ENCODE results near the gene SLITRK2.
A peak's percentile ranks its signal among the peaks of the same experiment; 100 is the strongest.

Gene SLITRK2

DNA sequence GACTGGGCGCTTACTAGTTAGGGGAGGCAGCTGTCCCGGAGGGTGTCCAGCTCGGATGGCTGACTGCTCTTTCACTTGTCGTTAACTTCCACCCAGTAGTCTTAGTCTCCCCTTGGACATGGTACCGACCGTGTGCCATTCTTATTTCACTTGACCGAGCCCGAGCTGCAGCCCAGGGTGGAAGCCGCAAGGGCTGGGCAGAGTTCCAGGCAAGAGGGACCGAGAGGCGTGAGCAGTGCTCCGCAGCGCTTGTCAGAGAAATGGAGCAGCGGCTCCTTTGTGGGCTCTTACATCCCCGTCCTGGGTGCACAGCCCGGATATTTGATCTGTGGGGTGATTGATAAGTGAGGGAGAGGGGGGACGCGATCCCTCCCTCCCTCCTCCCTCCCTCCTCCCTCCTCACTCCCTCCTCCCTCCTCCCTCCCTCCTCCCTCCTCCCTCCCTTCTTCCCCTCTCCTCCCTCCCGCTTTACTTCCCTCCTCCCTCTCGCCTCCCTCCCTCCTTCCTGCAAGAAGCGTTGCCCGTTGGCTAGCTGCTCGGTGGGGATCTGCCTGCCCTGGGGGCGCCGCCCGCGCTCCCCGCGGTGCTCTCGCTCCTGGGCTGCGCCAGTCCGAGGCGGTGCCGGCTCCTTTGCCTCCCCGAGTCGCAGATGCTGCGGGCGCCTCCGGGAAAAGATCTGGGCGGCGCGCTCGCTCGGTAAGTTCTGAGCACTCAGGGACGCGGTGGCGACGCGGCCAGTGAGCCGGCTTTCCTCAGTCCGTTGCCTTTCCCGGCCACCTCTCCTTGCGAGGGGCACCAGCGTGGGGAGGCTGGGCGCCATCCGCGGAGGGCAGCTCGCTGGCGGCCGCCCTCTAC lies at the start of gene SLITRK2:
Gene SLITRK2, plus strand, starts transcription at position 499 of the 855 bp plus-strand sequence. CDS start 4,597 bp downstream, outside the sequence.
- DNase-seq = peak; percentile 47

DNA sequence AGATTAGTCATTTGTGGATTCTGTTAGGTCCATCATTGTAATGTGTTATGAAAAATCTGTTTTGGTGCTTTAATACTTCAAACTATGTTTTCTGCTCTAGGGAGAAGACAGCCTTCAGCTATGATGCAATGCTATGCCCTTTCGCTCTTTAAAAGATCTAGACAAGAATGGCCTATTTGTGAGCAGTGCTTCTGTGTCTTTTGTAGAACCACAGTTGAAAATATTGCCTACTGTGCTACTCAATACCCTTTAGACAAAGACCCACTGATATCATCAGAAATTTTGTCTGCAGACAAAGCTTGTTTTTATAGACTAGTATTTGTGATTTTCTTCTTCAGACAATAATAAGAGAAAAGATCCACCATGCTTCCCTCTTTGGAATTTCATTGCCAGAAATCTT lies 44.6 kb upstream of the SLITRK2 start:
- DNase-seq = no peak

DNA sequence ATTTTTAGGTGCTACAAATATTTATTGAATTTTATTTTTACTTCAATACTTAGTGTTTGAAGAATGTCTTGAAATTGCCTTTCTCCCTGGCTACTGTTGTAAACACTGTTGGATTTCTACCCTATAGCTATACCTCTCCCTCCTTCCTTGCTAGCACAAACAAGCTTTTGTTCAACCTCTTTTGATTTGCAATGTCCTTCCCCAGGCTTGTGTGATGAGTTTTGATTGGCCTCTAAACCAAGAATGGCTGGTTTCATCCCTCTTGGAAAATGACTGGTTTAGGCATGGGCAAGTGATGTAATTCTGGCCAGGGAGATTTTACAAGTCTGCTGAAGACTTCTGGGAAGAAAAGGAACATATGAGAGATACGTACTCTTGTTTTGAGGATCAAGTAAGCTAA lies 25.3 kb upstream of the SLITRK2 start:
- DNase-seq = no peak

DNA sequence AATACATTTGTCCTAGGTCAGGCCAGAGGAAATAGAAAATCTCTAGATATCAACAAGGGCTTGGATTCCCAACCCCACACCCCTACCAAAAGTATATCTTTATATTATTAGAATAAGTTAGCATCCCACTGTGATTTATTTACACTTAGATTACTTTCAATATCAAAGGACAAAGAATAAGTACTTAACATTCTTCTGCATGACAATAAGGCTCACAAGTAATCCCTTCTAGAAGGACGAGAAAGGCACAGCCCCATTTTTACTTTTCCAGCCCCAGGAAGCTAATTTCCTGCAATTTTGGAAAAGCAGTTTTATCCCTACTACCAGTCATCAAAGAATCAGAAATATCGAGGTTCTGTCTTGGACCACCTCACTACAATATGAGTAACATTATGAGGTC lies 14.1 kb upstream of the SLITRK2 start:
- no peak for DNase-seq

DNA sequence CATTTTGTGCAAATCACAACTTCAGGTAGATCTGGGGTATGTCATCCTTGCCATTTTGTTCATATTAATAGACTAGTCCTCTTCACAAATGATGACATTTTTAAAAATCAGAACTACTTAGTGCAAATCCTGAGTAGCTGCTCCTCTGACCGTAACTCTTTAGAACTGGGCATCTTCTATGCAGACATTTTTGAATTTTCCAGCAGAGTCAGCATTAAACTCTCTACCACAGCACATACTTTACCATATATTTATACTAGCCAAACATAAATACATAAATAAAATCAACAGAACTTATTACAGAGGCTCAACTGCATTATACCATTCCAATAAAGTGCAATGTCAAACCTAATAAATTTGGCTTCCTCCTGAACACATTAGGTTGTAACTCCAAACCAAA lies 4.5 kb upstream of the SLITRK2 start:
- DNase-seq = no peak

DNA sequence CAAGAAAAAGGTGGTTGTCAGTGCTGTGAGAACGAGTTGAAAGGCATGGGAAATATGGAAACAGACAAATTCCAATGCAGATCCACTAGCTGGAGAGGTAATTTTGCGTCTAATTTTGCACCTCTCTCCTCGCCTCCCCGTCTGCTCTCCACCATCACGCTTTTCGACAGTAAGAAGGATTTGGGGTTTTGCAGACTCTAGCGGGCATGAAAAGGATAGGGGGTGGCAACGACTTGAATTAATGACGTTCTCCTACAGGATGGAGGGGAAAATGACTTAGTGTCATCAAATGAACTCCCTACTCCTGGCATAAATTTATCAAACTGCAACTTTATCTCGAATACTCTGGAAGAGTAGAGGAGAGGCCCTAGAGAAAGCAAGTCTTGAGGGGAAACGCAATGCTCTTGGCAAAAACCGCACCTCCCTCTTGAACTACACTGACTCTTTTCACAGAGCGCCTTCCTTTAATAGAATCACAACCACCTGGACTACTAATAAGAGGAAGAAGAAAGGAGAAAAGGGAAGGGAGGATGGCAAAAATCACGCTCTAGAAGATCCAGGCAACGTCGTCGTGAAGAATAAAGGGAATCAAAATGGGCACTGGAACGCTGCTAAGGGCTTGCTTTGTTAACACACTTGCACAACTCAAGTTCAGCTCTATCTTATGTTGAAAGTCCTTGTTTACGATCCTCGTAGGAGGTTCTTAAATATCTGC lies 871 bp upstream of the SLITRK2 start:
- no peak for DNase-seq

DNA sequence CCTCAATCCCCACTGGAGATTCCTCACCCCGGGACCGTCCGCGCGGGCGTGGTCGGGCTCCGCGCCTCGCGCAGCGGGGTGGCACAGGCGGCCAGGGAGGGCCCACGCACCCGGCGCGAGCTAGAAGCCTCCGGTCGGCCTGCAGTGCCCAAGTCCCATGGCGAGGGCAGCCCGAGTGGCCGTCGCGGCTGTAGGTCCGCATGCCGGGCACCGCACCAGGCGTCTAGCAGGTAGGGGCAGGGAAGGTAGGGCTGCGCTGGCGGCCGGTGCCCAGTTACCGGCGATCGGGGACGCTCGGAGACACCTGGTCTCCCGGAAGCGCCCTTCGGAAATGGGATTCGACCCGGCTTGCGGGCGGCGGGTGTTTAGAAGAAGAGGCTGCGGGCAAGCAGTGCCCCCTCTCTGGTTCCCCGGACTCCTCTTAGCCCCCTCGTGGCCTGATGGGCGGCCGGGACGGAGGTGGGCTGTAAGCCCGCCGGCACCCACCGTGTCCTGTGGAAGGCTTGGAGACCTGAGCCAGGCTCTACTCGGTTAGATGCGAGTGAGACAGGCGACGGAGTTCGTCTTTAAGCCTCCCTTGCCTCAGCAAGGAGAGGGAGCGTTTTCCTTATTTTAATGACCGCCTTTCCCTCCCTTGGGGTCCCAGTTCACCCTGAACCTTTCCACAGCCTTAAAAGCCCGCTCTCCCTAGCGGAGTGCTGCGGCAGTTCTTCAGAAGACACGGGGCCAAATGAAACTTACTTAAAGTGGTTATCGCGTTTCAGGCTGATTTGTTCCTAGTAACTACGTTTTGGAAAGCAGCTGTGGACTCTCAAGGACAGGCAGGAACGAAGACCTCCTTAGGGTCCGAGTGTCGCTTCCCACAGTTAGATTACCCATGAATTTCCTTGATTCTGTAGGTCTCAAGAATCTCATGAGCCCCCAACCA lies 821 bp downstream of the SLITRK2 start:
- DNase-seq = no peak

DNA sequence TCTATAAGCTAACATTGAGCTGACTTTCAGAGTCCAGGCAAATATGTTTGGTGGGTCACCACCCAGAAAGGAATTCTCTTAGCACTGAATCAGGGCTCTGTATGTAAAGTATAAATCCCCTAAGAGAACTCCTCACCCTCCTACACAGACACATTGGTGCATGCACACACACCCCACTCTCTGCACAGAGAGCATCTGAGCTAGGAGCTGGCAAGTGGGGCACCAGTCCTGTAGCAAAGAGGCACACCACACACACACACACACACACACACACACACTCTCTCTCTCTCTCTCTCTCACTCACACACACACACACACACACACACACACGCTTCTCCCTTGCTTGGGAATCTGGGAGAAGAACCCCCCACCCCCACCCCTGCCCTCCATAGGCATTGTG lies 3.2 kb downstream of the SLITRK2 start:
- no peak for DNase-seq

GRCh38 chrX:145821291-145821897 lies 3.8 kb downstream of the SLITRK2 start:
- no peak for DNase-seq

DNA sequence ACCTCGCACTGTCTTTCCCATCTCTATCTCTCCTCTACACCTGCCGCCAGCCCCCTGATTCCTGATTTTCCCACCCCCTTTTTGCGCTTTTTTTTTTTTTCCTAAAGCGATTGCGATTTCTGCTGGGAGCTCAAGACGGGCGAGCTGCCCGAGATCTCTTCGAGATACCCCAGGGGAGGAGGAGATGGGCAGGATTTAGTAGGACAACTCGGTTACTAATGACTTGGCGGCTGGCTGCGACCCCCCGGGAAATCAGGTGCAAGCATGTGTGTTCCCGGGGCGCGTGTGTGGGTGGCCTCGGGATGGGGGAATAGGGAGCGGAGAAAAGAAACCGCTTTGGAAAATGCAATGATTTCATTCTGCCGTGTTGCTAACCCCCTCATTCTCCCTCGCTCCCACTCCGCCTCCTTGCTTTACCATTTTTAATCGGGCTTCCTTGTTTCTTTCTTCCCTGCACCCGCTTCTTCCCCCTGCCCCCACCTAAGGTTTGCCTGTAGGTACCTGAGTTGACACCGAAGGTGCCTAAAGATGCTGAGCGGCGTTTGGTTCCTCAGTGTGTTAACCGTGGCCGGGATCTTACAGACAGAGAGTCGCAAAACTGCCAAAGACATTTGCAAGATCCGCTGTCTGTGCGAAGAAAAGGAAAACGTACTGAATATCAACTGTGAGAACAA lies 4.4 kb downstream of the SLITRK2 start:
- no peak for DNase-seq

DNA sequence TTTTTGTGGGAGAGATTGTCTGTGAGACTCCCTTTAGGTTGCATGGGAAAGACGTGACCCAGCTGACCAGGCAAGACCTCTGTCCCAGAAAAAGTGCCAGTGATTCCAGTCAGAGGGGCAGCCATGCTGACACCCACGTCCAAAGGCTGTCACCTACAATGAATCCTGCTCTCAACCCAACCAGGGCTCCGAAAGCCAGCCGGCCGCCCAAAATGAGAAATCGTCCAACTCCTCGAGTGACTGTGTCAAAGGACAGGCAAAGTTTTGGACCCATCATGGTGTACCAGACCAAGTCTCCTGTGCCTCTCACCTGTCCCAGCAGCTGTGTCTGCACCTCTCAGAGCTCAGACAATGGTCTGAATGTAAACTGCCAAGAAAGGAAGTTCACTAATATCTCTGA lies 5.5 kb downstream of the SLITRK2 start:
- no peak for DNase-seq

GRCh38 chrX:145825896-145826295 lies 8.3 kb downstream of the SLITRK2 start:
- DNase-seq = no peak

DNA sequence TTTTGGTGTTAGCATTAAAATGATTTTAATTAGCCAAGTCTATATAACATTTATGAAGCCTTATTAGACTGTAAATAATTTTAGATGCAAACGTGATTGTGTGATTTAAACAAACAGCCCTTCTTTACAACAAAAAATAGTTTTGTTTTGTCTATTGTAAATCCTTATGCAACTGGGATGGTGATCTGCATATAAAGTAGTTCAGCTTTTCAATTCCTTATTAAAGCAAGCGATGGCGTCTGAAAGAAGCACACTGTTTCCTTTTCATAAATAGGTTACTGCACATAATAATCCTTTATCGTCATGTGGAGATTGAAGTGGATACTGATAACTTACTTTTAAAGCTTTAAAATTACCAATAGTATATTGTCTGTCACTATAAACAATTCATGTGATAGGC lies 8.8 kb downstream of the SLITRK2 start:
- no peak for DNase-seq

GRCh38 chrX:145832796-145833195 lies 15.2 kb downstream of the SLITRK2 start:
- no peak for DNase-seq

GRCh38 chrX:145840531-145840930 lies 22.9 kb downstream of the SLITRK2 start:
- no peak for DNase-seq

DNA sequence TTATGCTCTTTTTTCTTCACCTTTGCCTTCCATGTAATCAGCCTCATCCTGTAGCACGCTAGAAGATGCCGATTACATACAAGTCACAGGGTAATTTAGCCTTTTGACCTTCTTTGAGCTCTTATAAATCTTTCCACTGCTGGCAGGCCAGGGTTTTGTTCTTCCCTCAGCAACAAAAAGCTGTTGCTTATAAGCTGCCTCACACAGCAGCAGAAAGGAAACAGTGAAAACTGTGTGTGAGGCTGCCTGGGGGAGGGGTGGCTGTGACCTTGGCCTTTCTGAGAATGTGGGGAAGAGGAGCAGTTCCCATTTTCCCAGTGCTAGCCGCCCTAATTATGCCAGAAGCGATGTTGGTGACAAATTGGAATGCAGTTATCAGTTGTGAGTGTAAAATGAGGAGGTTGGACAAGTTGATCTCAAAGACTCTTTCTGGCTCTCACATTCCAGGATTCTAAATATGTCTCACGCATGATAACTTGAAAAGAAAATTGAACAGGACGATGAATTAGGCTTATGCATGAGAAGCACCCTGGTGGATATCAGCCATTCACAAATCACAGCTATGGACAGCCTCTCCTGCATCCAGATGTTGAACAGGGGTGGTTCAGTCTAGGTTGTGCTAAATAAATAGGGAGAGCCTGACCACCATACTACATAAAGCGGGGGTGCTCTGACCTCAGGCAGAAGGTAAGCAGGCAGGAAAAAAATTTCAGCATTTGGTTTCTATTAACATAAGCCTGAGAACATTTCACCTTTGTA lies 25.7 kb downstream of the SLITRK2 start:
- no peak for DNase-seq

- DNase-seq = no peak
These were observed 27.3 kb downstream of the SLITRK2 start for GRCh38 chrX:145844886-145845285.

DNA sequence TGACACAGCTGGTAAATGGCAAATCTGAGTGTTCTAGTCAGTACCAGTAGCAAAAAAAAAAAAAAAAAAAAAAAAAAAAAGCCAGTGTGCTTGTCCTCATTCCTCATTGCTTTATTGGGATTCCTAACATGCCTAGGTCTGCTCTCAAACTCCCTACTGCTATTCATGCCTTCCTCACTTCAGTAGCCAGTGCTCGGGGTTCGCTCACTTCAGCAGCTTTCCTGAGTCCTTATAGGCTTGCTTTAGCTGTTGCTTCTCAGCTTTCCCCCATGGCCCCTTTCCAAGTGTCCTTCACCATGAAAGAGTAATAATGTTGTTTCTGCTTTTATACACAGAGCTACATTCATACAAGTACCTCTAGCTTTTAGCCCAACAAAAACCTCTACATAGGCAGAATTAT lies 30.8 kb downstream of the SLITRK2 start:
- no peak for DNase-seq

DNA sequence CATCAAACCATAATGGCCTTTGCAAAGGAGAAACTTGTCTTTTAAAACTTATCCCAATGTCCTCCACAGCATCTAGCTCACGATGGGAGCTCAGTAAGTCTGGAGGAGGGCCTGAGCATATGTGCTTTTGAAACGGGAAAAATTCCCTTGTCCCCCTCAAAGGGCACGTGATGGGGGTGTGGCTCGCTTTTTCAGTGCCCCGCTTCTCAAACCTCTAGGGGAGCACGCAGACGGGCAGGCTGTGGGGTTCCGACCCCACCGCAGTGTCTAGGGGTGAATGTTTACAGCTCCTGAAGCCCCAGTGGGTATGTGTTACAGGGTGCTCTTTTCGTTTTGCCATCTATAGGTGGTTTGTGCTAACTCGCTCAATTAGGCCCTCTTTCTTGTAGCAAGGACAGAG lies 31.2 kb downstream of the SLITRK2 start:
- DNase-seq = no peak

DNA sequence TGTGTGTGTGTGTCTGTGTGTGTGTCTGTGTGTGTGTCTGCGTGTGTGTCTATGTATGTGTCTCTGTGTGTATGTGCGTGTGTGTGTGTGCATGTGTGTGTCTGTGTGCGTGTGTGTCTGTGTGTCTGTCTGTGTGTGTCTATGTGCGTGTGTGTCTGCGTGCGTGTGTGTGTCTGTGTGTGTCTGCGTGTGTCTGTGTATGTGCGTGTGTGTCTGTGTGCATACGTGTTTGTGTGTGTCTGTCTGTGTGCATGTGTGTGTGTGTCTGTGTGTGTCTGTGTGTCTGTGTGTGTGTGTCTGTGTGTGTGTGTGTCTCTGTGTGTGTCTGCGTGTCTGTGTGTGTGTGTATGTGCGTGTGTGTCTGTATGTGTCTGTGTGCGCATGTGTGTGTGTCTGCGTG lies 35.6 kb downstream of the SLITRK2 start:
- DNase-seq = no peak

GRCh38 chrX:145856181-145856580 lies 38.6 kb downstream of the SLITRK2 start:
- DNase-seq = no peak
